A172 (cell line): ENCODE results near the gene TBC1D20. TPM values are rescaled to one million over a fixed set of nuclear protein-coding genes. Genes with fewer than 3 reads are reported as not detected.
A peak's percentile ranks its signal among the peaks of the same experiment; 100 is the strongest.

Source experiments
- DNase-seq: peaks from one replicate; pipeline ENCODE4 v3.0.0-alpha.2; 2015; ENCODE audit warnings: low spot score
- total RNA-seq: library from RNA; depleted of rRNA; stranded (reverse); fragments of >200 nt; shearing (Covaris generic); gene quantifications from 2 replicates; pipeline ENCODE4 v1.2.3, GENCODE V29; 2014

Gene TBC1D20
- total RNA-seq, 1 experiment from 2014 or later, result 29.7 TPM

DNA sequence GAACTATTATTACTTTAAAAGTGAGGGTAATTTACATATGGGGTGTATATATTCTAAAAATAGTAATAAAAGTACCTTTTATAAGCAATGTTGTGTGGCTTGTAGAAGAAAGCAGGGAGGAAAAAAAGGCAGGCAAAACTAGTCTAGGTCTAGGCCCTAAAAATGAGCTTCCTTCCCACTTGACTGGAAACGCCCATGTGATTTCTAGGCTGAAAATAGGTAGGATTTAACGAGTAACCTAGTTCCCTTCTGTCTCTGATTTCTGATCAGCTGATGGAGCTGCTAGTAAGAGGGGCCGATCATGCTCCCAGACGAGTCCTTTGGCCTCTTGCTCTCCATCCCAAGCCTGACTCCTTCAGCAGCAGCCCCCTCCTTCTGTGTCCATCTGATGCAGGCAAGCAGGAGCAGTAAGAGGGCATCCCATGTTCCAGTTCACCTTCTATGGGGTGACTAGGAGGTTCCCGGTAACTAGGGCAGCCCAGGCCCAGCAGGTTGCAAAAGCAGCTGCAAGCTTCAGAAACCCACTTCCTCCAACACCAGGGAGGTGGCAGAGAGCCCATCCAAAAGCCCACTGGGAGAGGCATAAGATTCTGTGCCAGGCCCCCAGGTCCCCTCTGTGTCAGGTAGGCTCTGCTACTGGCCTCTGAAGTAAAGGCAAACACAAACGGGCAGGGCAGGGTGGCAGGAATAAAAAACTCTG is 24.4 kb downstream of the TBC1D20 start:
- DNase-seq, result no peak

- DNase-seq, result no peak
These were observed 25.9 kb downstream of the TBC1D20 start for GRCh38 chr20:436476-436875.

- no peak for DNase-seq
These were observed 26.8 kb downstream of the TBC1D20 start for GRCh38 chr20:435558-435957.

DNA sequence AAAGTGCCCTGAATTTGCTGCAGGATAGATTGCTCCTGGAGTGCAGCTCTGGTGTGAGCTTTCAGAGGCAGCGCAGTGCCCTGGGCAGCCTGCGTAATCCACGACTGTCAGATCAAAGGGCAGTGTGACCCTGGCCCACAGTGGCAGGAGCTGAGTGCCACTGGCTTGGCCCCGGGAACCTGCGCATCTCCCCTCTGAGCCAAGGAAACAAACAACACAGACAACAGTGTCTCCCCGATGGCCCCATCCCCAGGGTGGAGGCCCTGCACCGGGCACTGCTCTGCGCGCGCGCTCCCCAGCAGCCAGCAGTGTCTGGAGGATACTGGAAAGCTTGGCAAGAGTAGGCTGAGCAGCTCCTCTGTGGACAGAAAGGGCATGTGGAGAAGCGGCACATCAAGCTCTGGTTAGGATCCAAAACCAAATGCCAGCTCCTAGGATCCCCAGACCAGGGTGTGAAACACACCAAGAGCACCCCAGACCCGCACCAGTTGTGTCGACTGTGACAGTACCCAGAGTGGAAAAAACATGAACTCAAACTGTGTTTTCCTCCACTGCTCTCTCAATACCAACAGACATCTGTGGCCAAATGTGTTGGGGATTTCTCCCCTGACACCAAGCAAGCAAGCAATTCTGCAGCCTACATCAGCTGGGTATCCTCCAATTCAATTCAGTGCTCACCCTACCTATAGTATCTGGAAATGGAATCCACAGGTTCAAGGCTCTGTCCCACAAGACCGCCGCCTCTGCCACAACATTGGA is 27.5 kb downstream of the TBC1D20 start:
- no peak for DNase-seq

DNA sequence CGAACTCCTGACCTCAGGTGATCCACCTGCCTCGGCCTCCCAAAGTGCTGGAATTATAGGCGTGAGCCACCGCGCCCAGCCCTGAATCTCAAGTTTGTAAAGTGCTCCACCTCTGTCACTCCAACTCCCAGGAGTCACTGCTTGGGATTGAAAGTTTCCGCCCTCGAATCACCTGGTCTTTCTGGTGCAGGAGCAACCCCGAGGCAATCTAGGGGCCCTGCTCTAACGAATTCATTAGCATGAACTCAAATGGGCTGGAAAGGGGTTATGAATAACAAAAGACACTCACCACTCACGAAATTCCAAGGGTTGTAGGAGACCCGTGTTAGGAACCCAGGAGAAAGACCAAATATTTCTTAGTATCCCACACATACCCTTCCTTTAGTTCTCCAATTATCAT is 28.1 kb downstream of the TBC1D20 start:
- DNase-seq, result no peak

DNA sequence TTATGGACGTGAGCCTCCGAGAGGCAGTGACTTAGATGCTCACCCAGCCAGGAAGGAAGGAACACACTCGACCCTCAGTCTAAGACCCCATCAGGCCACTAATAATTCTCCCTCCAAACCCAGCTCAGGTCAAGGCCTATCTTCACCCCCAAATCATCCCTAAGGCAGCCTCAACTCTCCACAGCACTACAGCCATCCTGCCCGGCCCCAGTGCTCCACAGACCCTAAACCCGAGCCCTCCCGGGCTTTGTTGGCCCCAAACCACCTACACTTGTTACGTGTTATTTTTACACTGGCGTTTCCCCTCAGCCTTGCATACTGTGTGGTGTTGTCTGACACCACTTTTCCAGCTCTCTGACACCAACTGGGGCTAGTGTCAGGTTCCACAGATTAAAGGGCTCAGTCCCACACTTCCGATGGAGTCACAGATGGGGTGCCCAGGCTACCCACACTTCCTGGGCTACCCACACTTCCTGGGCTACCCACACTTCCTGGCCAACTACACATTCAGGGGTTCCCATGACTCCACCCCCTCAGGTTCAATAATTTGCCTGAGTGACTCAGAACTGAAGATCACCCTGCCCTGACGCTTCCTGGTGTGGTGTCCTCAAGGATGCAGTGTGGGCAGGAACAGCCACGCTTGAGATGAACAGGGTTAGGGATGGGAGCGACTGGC is 28.9 kb downstream of the TBC1D20 start:
- DNase-seq, result peak; percentile 53

DNA sequence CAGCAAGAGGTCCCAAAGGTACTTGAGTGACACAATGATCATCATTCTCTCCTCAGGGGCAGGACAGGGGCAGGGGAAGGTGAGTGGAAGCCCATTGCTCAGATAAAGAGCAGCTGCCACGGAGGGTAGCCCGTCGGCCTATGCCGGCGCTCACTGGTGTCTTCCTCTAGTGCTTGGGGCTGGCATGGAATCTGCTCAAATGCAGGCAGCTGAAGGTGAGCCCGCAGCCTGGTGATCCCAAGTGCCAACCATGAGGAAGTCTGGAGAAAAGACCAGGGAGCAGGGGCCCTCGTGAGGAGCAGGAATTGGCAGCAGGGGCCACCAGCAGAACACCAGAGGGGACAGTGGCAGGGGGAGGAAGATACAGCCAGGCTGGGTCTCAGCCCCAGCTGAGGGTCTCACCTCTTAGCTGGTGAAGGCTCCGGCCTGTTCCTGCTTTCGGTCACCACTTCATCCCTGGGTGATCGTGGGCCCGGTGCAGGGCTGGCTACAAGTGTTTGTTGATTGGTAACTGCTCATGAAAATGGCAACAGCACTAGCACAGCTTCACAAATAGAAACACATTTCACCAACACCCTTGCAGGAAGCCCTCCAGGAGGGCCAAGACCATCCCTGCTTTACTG is 29.5 kb downstream of the TBC1D20 start:
- no peak for DNase-seq

- no peak for DNase-seq
These were observed 30.1 kb downstream of the TBC1D20 start for GRCh38 chr20:432208-432607.

- peak; percentile 63 for DNase-seq
These were observed 31.1 kb downstream of the TBC1D20 start for GRCh38 chr20:431012-431904.

GRCh38 chr20:430091-430999 is 32.0 kb downstream of the TBC1D20 start:
- no peak for DNase-seq

DNA sequence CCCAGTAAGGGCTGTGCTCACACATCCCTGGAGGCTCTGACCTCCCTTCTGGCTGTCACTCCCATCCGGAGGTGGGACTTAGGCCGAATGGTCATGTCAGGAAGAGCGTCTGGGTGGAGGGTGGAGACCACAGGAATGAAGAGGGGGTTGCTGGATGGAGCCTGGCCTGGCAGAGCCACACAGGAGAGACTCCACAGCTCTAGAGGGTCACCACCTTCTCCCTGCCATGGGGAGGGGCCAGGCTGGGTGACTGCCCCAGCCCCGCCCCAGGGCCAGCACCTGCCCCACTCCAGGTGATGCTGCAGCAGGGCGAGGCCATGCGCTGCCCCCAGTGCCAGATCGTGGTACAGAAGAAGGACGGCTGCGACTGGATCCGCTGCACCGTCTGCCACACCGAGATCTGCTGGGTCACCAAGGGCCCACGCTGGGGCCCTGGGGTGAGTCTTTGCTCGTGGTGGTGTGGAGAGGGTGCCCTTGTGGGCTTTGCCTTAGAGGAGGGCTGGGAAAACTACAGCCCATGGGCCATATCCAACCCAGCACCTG is 33.6 kb downstream of the TBC1D20 start:
- no peak for DNase-seq

- DNase-seq, result no peak
These were observed 34.3 kb downstream of the TBC1D20 start for GRCh38 chr20:427849-428657.

- DNase-seq, result no peak
These were observed 34.9 kb downstream of the TBC1D20 start for GRCh38 chr20:427401-427800.

DNA sequence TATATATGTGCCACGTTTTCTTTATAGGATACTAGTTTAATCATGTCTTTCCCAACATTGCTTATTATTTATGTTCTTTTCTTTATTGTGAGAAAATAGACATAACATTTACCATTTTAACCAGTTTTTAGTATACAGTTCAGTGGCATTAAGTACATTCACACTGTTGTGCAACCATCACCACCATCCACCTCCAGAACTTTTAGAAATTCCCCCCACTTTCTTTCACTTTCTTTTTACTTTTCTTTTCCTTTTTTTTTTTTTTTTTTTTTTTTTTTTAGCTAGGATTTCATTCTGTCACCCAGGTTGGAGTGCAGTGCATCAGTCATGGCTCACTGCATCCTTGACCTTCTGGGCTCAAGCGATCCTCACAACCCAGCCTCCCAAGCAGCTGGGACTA is 35.8 kb downstream of the TBC1D20 start:
- no peak for DNase-seq

GRCh38 chr20:421685-422250 is 40.6 kb downstream of the TBC1D20 start:
- DNase-seq, result no peak

GRCh38 chr20:420721-421574 is 41.4 kb downstream of the TBC1D20 start:
- no peak for DNase-seq

DNA sequence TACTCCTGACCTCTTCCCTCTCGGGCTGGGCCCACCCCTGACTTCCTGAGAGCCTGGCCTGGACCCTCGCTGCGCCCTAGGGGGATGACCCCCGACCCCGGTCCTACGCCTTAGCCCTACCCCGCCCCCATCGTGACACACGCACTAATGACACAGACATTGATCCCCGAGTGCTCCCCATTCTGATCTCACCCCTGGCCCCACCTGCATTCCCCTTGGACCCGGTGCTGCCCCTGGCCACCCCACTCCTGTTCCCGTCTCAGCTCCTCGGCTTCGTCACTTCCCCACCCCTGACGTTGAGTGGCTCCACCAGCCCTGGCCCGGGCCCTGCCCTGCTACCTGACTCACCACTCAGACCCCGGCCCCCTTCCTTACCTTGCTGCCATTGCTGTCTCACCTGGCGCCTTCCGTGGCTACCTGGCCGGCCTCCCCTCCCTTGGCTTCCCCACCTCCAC is 42.1 kb downstream of the TBC1D20 start:
- no peak for DNase-seq
